AG10803 (cell line): ENCODE measurements around the gene THAP4.

ENCODE experiments used
- DNase-seq: peaks from one replicate; pipeline ENCODE4 v3.0.0; 2010; ENCODE audit warnings: low read depth
- H3K4me3 ChIP-seq: 2 replicates; pipeline ENCODE4 v1.5.1; 2011; ENCODE audit warnings: mild to moderate bottlenecking, low read length, control low read depth
- TF ChIP-seq, protein P1 (sequence below): conservative IDR thresholded peaks from 2 replicates; pipeline ENCODE4 v1.5.1; 2011; ENCODE audit warnings: mild to moderate bottlenecking, low read length, control low read depth, inconsistent platforms

The THAP4 gene

DNA sequence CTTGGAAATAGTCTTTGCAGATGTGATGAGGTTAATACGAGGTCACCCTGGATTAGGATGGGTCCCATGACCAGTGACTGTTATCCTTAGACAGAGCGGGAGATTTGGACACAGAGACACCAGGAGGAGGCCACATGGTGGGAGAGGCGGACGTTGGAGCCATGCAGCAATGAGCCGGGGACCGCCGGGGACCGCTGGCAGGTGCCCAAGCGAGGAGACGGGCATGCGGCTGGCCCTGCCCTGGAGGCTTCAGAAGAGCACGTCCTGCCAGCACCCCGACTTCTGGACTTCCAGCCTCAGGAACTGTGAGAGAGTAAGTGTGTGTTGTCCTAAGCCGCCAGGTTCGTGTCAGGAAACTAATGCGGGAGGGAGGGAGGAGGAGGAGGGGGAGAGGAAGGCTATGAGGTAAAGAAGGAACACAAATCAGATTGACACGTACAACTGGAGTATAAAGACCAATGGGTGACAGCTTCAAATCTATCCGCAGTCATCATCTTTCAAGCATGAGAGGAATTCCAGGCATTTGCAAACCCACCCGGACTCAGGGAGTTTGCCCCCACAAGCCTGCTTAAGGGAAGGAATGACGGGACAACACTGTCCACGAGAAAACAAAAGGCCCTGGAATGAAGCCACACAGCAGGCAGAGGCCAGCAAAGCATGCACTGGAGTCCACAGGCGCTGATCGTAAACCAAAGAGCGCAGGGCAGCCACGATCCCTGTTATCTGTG lies 90.0 kb downstream of the THAP4 start:
- TF ChIP-seq, protein P1, sequence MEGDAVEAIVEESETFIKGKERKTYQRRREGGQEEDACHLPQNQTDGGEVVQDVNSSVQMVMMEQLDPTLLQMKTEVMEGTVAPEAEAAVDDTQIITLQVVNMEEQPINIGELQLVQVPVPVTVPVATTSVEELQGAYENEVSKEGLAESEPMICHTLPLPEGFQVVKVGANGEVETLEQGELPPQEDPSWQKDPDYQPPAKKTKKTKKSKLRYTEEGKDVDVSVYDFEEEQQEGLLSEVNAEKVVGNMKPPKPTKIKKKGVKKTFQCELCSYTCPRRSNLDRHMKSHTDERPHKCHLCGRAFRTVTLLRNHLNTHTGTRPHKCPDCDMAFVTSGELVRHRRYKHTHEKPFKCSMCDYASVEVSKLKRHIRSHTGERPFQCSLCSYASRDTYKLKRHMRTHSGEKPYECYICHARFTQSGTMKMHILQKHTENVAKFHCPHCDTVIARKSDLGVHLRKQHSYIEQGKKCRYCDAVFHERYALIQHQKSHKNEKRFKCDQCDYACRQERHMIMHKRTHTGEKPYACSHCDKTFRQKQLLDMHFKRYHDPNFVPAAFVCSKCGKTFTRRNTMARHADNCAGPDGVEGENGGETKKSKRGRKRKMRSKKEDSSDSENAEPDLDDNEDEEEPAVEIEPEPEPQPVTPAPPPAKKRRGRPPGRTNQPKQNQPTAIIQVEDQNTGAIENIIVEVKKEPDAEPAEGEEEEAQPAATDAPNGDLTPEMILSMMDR = no peak
- peak; percentile 96 for DNase-seq
- no peak overlapping the region for H3K4me3 ChIP-seq

DNA sequence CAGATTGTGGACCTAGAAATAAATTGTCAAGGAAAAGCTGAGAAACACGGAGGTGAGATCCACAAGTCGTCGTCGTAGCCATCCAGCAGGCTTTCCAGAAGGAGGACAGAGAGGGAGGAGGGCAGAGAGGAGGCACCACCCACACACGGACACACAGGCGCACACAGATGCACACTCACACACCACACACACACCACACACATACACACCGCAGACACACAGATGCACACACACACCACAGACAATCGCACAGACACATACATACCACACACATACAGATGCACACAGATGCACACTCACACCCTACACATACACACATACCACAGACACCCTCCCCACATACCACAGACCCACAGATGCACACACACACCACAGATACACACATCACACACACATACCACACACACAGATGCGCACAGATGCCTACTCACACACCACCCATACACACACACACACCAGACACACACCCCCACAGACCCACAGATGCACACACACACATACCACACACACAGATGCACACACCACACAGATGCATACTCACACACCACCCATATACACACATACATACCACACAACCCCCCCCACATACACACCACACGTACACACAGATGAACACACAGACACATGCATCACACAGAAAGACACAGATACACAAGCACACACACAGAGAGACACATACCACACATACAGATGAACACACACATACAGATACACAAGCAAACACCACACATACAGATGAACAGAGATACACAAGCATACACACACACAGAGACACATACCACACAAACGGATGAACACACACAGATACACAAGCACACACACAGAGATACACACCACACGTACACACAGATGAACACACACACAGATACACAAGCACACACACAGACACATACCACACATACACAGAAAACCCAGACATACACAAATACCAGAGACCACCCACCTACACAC lies 91.2 kb downstream of the THAP4 start:
- TF ChIP-seq, protein P1 = no peak
- H3K4me3 ChIP-seq = no peak overlapping the region
- DNase-seq = no peak

DNA sequence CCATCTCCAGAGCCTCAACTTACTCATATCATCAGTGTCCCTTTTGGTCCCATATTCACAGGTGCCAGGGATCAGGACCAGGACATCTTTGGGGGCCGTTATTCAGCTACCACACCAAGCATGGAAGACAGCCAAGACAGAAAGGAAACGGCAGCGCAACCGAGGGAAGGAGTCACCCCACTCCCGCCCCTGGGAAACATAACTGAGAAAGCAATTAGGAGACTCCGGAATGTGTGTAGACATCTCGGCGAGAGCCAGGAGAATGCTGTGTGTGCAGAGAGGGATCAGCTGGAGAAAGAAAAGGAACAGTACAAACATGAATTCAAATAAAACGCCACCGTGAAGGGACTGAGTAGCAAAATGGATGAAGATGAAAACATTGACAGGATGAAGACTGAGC lies 91.9 kb downstream of the THAP4 start:
- TF ChIP-seq, protein P1 = no peak
- H3K4me3 ChIP-seq = no peak overlapping the region
- peak; percentile 74 for DNase-seq

DNA sequence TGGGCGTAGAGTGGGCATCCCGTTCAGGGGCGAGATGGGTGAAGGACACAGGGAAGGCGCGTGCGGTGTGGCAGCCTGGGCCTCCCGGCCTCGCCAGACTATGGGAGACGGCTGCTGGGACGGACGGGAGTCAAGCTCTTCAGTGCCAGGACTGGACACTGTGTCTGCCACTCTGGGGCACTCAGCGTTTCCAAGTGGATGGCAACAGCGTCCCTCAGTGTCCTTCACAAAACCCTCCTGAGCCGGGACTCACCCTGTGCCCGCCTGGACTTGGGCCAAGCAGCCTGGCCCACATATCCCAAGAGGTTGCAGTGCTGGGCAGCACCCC lies 94.7 kb downstream of the THAP4 start:
- TF ChIP-seq, protein P1 = no peak
- no peak for DNase-seq
- H3K4me3 ChIP-seq = no peak overlapping the region

DNA sequence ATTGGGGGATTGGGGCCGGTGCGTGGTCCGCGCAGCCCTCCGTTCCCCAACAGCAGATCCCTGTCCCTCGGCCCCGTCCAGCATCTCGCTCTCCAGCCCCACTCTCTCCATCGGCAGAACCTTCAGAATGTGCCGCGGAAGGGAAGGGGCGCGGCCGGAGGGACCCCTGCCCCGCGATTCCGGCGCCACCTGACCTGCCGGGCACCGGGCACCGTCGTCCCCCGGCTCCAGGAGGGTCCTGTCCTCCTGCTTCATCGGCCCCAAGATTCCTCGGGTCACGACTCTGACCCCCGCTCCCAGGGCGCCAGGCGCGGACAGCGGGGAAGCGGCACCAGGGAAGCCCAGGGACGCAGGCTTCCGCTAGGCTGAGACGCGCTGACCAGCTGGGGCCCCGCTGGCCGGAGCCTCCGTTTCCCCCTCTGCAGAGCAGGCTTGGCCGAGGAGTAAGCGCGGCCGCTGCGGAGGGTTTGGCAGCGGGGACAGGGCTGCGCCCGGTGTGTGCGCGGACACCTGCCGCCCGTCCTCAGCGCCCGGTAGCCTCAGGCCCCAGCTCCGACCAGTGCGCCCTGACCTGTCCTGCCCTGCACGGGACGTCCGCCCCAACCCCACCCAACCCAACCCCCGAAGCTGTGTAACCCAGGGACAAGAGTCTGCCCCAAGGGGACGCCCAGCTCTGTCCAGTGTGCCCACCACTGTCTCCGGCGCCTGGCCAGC lies 95.2 kb downstream of the THAP4 start:
- TF ChIP-seq, protein P1 = no peak
- peak overlapping the region; percentile 36 for H3K4me3 ChIP-seq

DNA sequence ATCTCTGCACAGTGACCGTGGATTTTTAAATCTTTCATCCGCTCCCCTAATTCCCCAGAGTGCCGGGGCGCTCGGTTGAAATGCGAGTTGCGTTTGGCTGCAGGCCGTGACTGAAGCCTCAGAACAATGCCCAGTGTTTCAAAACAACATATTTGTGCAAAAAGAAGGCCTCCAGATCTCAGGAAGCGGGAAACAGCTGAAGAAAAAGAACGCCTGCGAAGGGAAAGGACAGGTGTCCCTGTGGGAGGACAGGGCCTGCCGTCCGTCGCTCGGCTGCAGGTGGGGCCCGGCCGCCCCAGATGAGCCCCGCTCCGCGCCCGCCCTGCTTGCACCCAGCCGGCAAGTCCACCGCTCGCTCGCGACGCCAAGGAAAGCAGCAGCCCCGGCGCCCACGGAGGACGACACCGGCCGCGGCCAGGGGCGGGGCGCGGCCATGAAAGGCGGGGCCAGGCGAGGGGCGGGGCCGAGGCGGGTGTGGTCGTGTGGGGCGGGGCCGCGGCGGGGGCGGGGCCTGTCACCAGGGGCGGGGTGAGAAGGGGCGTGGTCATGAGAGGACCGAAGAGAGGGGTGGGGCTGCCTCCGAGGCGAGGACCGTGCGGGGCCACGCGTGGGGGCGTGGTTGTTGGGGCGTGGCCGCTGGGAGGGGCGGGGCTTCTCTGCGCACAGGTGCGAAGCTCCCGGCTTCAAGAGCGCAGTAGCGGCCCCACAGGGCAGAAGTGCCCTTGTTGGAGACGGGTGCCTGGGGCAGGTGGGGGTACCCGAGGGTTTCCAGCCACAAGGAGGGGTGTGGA lies 96.0 kb downstream of the THAP4 start:
- TF ChIP-seq, protein P1 = no peak
- H3K4me3 ChIP-seq = peak overlapping the region; percentile 41
- peak; percentile 43 for DNase-seq

More for the DNA sequence above, 95.2 kb downstream of the THAP4 start:
- no peak for DNase-seq
